ENCODE measurements around the gene MAP7D2. TPM values are rescaled to one million over a fixed set of nuclear protein-coding genes. Genes with fewer than 3 reads are reported as not detected.

MAP7D2 gene
- total RNA-seq, 1 experiment from 2014 or later = 0.15 TPM

DNA sequence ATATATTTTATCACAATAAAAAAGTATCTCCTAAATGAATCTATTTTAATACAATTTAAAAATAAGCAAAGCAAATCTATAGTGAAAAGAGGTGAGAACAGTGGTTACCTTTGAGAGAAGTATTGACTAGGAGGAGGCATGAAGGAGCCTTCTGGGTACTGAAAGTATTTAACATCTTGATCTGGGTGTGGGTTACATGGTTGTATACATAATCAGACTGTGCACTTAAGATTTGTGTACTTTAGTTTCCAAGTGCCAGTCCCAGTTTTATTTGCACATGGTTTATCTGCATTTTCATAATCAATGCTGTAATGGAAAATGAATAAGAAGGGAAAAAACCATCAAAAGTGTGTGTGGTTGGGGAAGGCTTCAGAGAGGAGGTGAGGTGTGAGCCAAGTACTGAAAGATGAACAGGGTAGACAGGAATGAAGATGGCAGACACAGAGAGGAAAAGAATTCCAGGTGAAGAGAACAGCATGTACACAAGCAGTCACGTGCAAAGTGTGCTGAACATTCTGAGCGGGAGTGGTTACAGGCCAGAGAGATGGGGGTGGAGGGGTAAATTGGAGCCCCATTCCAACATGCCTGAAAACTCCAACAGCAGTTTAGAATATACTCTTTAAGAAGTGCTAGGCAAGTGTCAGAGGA lies 14.6 kb downstream of the MAP7D2 start:
- no peaks in the 10 kb centered on the region for H4K20me1 ChIP-seq (ENCODE audit: insufficient read depth)
- TF ChIP-seq, protein P1, sequence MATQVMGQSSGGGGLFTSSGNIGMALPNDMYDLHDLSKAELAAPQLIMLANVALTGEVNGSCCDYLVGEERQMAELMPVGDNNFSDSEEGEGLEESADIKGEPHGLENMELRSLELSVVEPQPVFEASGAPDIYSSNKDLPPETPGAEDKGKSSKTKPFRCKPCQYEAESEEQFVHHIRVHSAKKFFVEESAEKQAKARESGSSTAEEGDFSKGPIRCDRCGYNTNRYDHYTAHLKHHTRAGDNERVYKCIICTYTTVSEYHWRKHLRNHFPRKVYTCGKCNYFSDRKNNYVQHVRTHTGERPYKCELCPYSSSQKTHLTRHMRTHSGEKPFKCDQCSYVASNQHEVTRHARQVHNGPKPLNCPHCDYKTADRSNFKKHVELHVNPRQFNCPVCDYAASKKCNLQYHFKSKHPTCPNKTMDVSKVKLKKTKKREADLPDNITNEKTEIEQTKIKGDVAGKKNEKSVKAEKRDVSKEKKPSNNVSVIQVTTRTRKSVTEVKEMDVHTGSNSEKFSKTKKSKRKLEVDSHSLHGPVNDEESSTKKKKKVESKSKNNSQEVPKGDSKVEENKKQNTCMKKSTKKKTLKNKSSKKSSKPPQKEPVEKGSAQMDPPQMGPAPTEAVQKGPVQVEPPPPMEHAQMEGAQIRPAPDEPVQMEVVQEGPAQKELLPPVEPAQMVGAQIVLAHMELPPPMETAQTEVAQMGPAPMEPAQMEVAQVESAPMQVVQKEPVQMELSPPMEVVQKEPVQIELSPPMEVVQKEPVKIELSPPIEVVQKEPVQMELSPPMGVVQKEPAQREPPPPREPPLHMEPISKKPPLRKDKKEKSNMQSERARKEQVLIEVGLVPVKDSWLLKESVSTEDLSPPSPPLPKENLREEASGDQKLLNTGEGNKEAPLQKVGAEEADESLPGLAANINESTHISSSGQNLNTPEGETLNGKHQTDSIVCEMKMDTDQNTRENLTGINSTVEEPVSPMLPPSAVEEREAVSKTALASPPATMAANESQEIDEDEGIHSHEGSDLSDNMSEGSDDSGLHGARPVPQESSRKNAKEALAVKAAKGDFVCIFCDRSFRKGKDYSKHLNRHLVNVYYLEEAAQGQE (IDR thresholded peaks at IDR 0.05; ENCODE audit: low read depth) = no peak
- TF ChIP-seq CBX3 (IDR thresholded peaks at IDR 0.05; ENCODE audit: low read depth) (no peak), ELF1 (IDR thresholded peaks at IDR 0.05; ENCODE audit: borderline replicate concordance, low read depth) (no peak), EZH2 (IDR thresholded peaks at IDR 0.05) (no peak)

DNA sequence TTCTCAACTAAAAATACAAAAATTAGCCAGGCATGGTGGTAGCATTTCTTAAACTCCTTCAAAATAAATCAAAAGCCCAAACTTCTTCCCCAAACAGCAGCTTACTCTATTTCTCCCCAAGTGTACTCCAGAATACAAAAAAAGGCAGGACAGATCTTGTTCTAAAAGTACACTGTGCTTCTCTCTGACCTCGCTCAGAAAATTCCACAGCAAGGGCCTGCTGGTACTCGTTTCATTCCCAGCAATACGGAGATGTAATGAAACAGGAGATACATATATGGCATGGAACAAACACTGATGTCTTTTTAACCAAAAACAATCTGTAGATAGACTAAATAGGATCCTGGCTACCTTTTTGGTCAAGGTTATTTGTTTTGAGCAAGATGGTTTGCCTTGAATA lies 25.2 kb downstream of the MAP7D2 start:
- H3K27ac ChIP-seq (ENCODE audit: low read depth, low read length) = no peak overlapping the region
- H3K4me2 ChIP-seq (ENCODE audit: low read length) = no peak overlapping the region
- intact Hi-C loops (cut with micrococcal nuclease) = no loop called here
- no TSS peak for BruUV-seq (replicated peaks)
- H3K36me3 ChIP-seq (ENCODE audit: control insufficient read depth in 1 of 2, insufficient read depth in 2 of 2, low read length in 2 of 2) = no peaks in the 10 kb centered on the region
- no peaks in the 10 kb centered on the region for H3K27me3 ChIP-seq (ENCODE audit: insufficient read depth, low read length)
- ChIA-PET CTCF (no interaction called here), RAD21 (ENCODE audit: low non-redundant PET in 1 of 2, low total read pairs in 2 of 2, uncharacterized antibody in 2 of 2, unreplicated experiment in 2 of 2) (no interaction called here), POLR2A (no interaction called here)
- ATAC-seq = no peak
- no peaks in the 10 kb centered on the region for H3K9me3 ChIP-seq (ENCODE audit: control insufficient read depth in 1 of 2, insufficient read depth in 1 of 2, low read depth in 1 of 2, low read length in 2 of 2)
- H3K9ac ChIP-seq (ENCODE audit: low read length) = no peak overlapping the region
- no peak overlapping the region for H2AFZ ChIP-seq (ENCODE audit: low read depth, low read length, poor library complexity, severe bottlenecking)
- no peaks in the 10 kb centered on the region for H3K79me2 ChIP-seq (ENCODE audit: insufficient read depth, low read length)
- H3K4me1 ChIP-seq (ENCODE audit: control insufficient read depth in 1 of 2, insufficient read depth in 2 of 2, low read length in 2 of 2) = no peaks in the 10 kb centered on the region
- H3K4me3 ChIP-seq (replicated peaks in 1 of 2; ENCODE audit: low read depth in 1 of 2, low read length in 2 of 2) = no peak overlapping the region
- no peaks in the 10 kb centered on the region for H3K9me2 ChIP-seq (ENCODE audit: insufficient read depth)
- H4K20me1 ChIP-seq (ENCODE audit: insufficient read depth) = no peaks in the 10 kb centered on the region
- DNase-seq (ENCODE audit: low read depth, low spot score) = no peak
- TF ChIP-seq, protein P2, sequence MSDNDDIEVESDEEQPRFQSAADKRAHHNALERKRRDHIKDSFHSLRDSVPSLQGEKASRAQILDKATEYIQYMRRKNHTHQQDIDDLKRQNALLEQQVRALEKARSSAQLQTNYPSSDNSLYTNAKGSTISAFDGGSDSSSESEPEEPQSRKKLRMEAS (IDR thresholded peaks at IDR 0.05) = no peak
- no peak for TF ChIP-seq SP1 (IDR thresholded peaks at IDR 0.05; ENCODE audit: low read depth)
- TF ChIP-seq, protein P3, sequence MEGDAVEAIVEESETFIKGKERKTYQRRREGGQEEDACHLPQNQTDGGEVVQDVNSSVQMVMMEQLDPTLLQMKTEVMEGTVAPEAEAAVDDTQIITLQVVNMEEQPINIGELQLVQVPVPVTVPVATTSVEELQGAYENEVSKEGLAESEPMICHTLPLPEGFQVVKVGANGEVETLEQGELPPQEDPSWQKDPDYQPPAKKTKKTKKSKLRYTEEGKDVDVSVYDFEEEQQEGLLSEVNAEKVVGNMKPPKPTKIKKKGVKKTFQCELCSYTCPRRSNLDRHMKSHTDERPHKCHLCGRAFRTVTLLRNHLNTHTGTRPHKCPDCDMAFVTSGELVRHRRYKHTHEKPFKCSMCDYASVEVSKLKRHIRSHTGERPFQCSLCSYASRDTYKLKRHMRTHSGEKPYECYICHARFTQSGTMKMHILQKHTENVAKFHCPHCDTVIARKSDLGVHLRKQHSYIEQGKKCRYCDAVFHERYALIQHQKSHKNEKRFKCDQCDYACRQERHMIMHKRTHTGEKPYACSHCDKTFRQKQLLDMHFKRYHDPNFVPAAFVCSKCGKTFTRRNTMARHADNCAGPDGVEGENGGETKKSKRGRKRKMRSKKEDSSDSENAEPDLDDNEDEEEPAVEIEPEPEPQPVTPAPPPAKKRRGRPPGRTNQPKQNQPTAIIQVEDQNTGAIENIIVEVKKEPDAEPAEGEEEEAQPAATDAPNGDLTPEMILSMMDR (IDR thresholded peaks at IDR 0.05 in 2 of 3, conservative IDR thresholded peaks at IDR 0.05 in 1 of 3; ENCODE audit: borderline replicate concordance in 1 of 3, insufficient read depth in 1 of 3, low read depth in 2 of 3, low read length in 2 of 3) = no peak
- no peak for TF ChIP-seq ELF1 (IDR thresholded peaks at IDR 0.05; ENCODE audit: borderline replicate concordance, low read depth)
- no peak for TF ChIP-seq SIN3A (IDR thresholded peaks at IDR 0.05; ENCODE audit: low read depth)
- TF ChIP-seq CBX3 (IDR thresholded peaks at IDR 0.05; ENCODE audit: low read depth) = no peak
- no peak for TF ChIP-seq POLR2AphosphoS5 (IDR thresholded peaks at IDR 0.05; ENCODE audit: low read depth, low read length)
- no peak for TF ChIP-seq SRF (IDR thresholded peaks at IDR 0.05; ENCODE audit: low read depth)
- no peak for TF ChIP-seq YY1 (IDR thresholded peaks at IDR 0.05; ENCODE audit: extremely low read depth, insufficient replicate concordance, low read depth, low read length)
- TF ChIP-seq EGR1 (IDR thresholded peaks at IDR 0.05; ENCODE audit: low read depth) = no peak
- no peak for TF ChIP-seq POLR2A (IDR thresholded peaks at IDR 0.05; ENCODE audit: borderline replicate concordance, extremely low read depth, insufficient read depth, insufficient read length)

More for the DNA sequence above, 14.6 kb downstream of the MAP7D2 start:
- Histone ChIP-seq H3K27ac (ENCODE audit: low read depth, low read length) (no peak overlapping the region), H3K36me3 (ENCODE audit: control insufficient read depth in 1 of 2, insufficient read depth in 2 of 2, low read length in 2 of 2) (no peaks in the 10 kb centered on the region), H3K4me1 (ENCODE audit: control insufficient read depth in 1 of 2, insufficient read depth in 2 of 2, low read length in 2 of 2) (no peaks in the 10 kb centered on the region), H3K4me2 (ENCODE audit: low read length) (no peak overlapping the region), H3K27me3 (ENCODE audit: insufficient read depth, low read length) (no peaks in the 10 kb centered on the region), H3K9ac (ENCODE audit: low read length) (no peak overlapping the region), H3K4me3 (replicated peaks in 1 of 2; ENCODE audit: low read depth in 1 of 2, low read length in 2 of 2) (no peak overlapping the region), H3K9me2 (ENCODE audit: insufficient read depth) (no peaks in the 10 kb centered on the region), H3K9me3 (ENCODE audit: control insufficient read depth in 1 of 2, insufficient read depth in 1 of 2, low read depth in 1 of 2, low read length in 2 of 2) (no peaks in the 10 kb centered on the region), H3K79me2 (ENCODE audit: insufficient read depth, low read length) (no peaks in the 10 kb centered on the region), H2AFZ (ENCODE audit: low read depth, low read length, poor library complexity, severe bottlenecking) (no peak overlapping the region)
- ChIA-PET CTCF (no interaction called here), POLR2A (no interaction called here), RAD21 (ENCODE audit: low non-redundant PET in 1 of 2, low total read pairs in 2 of 2, uncharacterized antibody in 2 of 2, unreplicated experiment in 2 of 2) (no interaction called here)
- intact Hi-C loops (cut with micrococcal nuclease) = no loop called here
- ATAC-seq = no peak
- BruUV-seq (replicated peaks) = no TSS peak
- no peak for DNase-seq (ENCODE audit: low read depth, low spot score)

Data from HCT116 (cell line).